Smooth muscle cell (in vitro differentiated cells): ENCODE measurements around the gene C8G. TPM values are rescaled to one million over a fixed set of nuclear protein-coding genes. Genes with fewer than 3 reads are reported as not detected.

ENCODE experiments used
- DNase-seq: peaks from one replicate; lab custom pipeline; 2025; ENCODE audit not compliant: unreplicated experiment; lab: John Stamatoyannopoulos, UW
- H2AFZ ChIP-seq: fragments of 200-600 bp; sonication (generic); 2 replicates; pipeline ENCODE4 v1.6.0; 2016; ENCODE audit warnings: antibody characterized with exemption, low read depth, mild to moderate bottlenecking
- H3F3A ChIP-seq: fragments of 200-600 bp; sonication (generic); 2 replicates; pipeline ENCODE4 v1.6.0; 2017; ENCODE audit warnings: antibody characterized with exemption, low read depth
- H3K27ac ChIP-seq: fragments of 200-600 bp; sonication (generic); 2 replicates; pipeline ENCODE4 v1.5.1; 2016; ENCODE audit warnings: low read depth, mild to moderate bottlenecking
- H3K27me3 ChIP-seq: fragments of 200-600 bp; sonication (generic); 2 replicates; pipeline ENCODE4 v1.6.1; 2016; ENCODE audit warnings: low read depth, mild to moderate bottlenecking
- H3K36me3 ChIP-seq: fragments of 200-600 bp; sonication (generic); 2 replicates; pipeline ENCODE4 v1.5.1; 2016; ENCODE audit warnings: low read depth
- H3K4me1 ChIP-seq: fragments of 200-600 bp; sonication (generic); 2 replicates; pipeline ENCODE4 v1.5.1; 2016; ENCODE audit warnings: low read depth
- H3K4me2 ChIP-seq: fragments of 200-600 bp; sonication (generic); 2 replicates; pipeline ENCODE4 v1.6.0; 2016; ENCODE audit warnings: mild to moderate bottlenecking
- H3K4me3 ChIP-seq: fragments of 200-600 bp; sonication (generic); 2 replicates; pipeline ENCODE4 v1.5.1; 2016; ENCODE audit warnings: mild to moderate bottlenecking
- H3K79me2 ChIP-seq: fragments of 200-600 bp; sonication (generic); 2 replicates; pipeline ENCODE4 v1.6.0; 2016; ENCODE audit warnings: low read depth, mild to moderate bottlenecking
- H3K9ac ChIP-seq: fragments of 200-600 bp; sonication (generic); 2 replicates; pipeline ENCODE4 v1.6.0; 2016; ENCODE audit warnings: low read depth
- H3K9me3 ChIP-seq: fragments of 200-600 bp; sonication (generic); replicated peaks from 2 replicates; pipeline ENCODE4 v1.5.1; 2016; ENCODE audit warnings: low read depth
- H4K20me1 ChIP-seq: fragments of 200-600 bp; sonication (generic); 2 replicates; pipeline ENCODE4 v1.6.0; 2016; ENCODE audit warnings: low read depth
- WGBS: methylation state at CpG from one replicate; pipeline ENCODE4 v1.1.7; 2016; ENCODE audit warnings: low lambda C conversion rate; 5-methylcytosine and 5-hydroxymethylcytosine counted together
- polyA plus RNA-seq: library from polyadenylated mRNA; unstranded; fragments of >200 nt; fragmentation: Nextera tagmentation; extraction: Ambion mirVana; gene quantifications from 2 replicates; pipeline ENCODE4 v1.2.1, GENCODE V29; 2016
- total RNA-seq: library from RNA; depleted of rRNA; stranded (reverse); fragments of >200 nt; gene quantifications from 2 replicates; pipeline ENCODE4 v1.2.3, GENCODE V29; 2014
- TF ChIP-seq, protein P1 (sequence below): fragments of 200-600 bp; sonication (generic); IDR thresholded peaks from 2 replicates; pipeline ENCODE4 v1.5.1; 2017; ENCODE audit warnings: borderline replicate concordance, mild to moderate bottlenecking, antibody characterized with exemption; ENCODE audit not compliant: insufficient read depth, poor library complexity, severe bottlenecking

C8G gene
- total and polyA plus RNA-seq, 2 experiments from 2014 or later = 1.4 TPM; not detected in 1

GRCh38 chr9:136937186-136938001, 7.6 kb upstream of the C8G start:
- H3K79me2 ChIP-seq = peaks cover 3% of the 10 kb centered on the region
- DNase-seq = no peak
- H3K4me3 ChIP-seq = no peak overlapping the region
- H4K20me1 ChIP-seq = peaks cover 7% of the 10 kb centered on the region
- no peaks in the 10 kb centered on the region for H3K9me3 ChIP-seq
- H3K4me2 ChIP-seq = no peak overlapping the region
- WGBS = 94% methylated on average over 15 of the region's 15 CpGs
- H2AFZ ChIP-seq = no peak overlapping the region
- H3F3A ChIP-seq = no peaks in the 10 kb centered on the region
- H3K36me3 ChIP-seq = no peaks in the 10 kb centered on the region
- no peak overlapping the region for H3K27ac ChIP-seq
- TF ChIP-seq, protein P1, sequence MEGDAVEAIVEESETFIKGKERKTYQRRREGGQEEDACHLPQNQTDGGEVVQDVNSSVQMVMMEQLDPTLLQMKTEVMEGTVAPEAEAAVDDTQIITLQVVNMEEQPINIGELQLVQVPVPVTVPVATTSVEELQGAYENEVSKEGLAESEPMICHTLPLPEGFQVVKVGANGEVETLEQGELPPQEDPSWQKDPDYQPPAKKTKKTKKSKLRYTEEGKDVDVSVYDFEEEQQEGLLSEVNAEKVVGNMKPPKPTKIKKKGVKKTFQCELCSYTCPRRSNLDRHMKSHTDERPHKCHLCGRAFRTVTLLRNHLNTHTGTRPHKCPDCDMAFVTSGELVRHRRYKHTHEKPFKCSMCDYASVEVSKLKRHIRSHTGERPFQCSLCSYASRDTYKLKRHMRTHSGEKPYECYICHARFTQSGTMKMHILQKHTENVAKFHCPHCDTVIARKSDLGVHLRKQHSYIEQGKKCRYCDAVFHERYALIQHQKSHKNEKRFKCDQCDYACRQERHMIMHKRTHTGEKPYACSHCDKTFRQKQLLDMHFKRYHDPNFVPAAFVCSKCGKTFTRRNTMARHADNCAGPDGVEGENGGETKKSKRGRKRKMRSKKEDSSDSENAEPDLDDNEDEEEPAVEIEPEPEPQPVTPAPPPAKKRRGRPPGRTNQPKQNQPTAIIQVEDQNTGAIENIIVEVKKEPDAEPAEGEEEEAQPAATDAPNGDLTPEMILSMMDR = no peak
- H3K4me1 ChIP-seq = no peaks in the 10 kb centered on the region
- H3K9ac ChIP-seq = no peak overlapping the region
- H3K27me3 ChIP-seq = no peaks in the 10 kb centered on the region

GRCh38 chr9:136939431-136939995, 5.5 kb upstream of the C8G start:
- Histone ChIP-seq H3K27ac (no peak overlapping the region), H3K9me3 (no peaks in the 10 kb centered on the region), H3K4me1 (no peaks in the 10 kb centered on the region), H4K20me1 (peaks cover 19% of the 10 kb centered on the region), H3K9ac (no peak overlapping the region), H3K4me2 (no peak overlapping the region), H3K79me2 (peaks cover 21% of the 10 kb centered on the region), H3K4me3 (no peak overlapping the region), H2AFZ (no peak overlapping the region), H3K27me3 (no peaks in the 10 kb centered on the region), H3K36me3 (no peaks in the 10 kb centered on the region), H3F3A (no peaks in the 10 kb centered on the region)
- WGBS = 98% methylated on average over 28 of the region's 28 CpGs
- TF ChIP-seq, protein P1 = no peak
- DNase-seq = no peak

GRCh38 chr9:136939996-136940525, 5.0 kb upstream of the C8G start:
- H3F3A ChIP-seq = no peaks in the 10 kb centered on the region
- no peak overlapping the region for H3K9ac ChIP-seq
- peaks cover 19% of the 10 kb centered on the region for H4K20me1 ChIP-seq
- no peaks in the 10 kb centered on the region for H3K36me3 ChIP-seq
- H3K4me2 ChIP-seq = no peak overlapping the region
- no peak overlapping the region for H3K27ac ChIP-seq
- H3K9me3 ChIP-seq = no peaks in the 10 kb centered on the region
- 95% methylated on average over 16 of the region's 16 CpGs for WGBS
- no peaks in the 10 kb centered on the region for H3K27me3 ChIP-seq
- H2AFZ ChIP-seq = no peak overlapping the region
- peaks cover 21% of the 10 kb centered on the region for H3K79me2 ChIP-seq
- H3K4me1 ChIP-seq = no peaks in the 10 kb centered on the region
- TF ChIP-seq, protein P1 = no peak
- no peak for DNase-seq
- no peak overlapping the region for H3K4me3 ChIP-seq
